NB4 (cell line): ENCODE data around the gene RIMKLB.

Experiments used
- DNase-seq: peaks from one replicate; pipeline ENCODE4 v3.0.0; 2010; ENCODE audit warnings: low read depth
- H3K4me3 ChIP-seq: one replicate; pipeline ENCODE4 v1.5.1; 2011; ENCODE audit warnings: mild to moderate bottlenecking, low read depth, low read length, moderate library complexity
- CTCF ChIP-seq: IDR thresholded peaks from one replicate; pipeline ENCODE4 v1.5.1; 2012; ENCODE audit warnings: low read depth, low read length
- MAX ChIP-seq: IDR thresholded peaks from 2 replicates; pipeline ENCODE4 v1.6.1; 2011; ENCODE audit warnings: low read depth, low read length
- MYC ChIP-seq: IDR thresholded peaks from 2 replicates; pipeline ENCODE4 v1.6.1; 2011; ENCODE audit warnings: low read depth, low read length
- POLR2A ChIP-seq: IDR thresholded peaks from 2 replicates; pipeline ENCODE4 v1.6.1; 2011; ENCODE audit warnings: mild to moderate bottlenecking; ENCODE audit not compliant: insufficient read length; ENCODE audit errors: extremely low read depth

Gene RIMKLB

GRCh38 chr12:8668441-8668840 lies 29.4 kb upstream of the RIMKLB start:
- no peak for DNase-seq
- no peak overlapping the region for H3K4me3 ChIP-seq
- TF ChIP-seq MYC (no peak), CTCF (no peak), POLR2A (no peak), MAX (no peak)

- DNase-seq: no peak
- H3K4me3 ChIP-seq: no peak overlapping the region
- no peak for TF ChIP-seq POLR2A
- no peak for TF ChIP-seq CTCF
- TF ChIP-seq MAX: no peak
- TF ChIP-seq MYC: no peak
Observed at GRCh38 chr12:8672381-8672780, 25.4 kb upstream of the RIMKLB start.

- TF ChIP-seq MYC (no peak), POLR2A (no peak), MAX (no peak), CTCF (no peak)
- no peak for DNase-seq
- H3K4me3 ChIP-seq: no peak overlapping the region
Observed at GRCh38 chr12:8675591-8676036, 22.2 kb upstream of the RIMKLB start.

- H3K4me3 ChIP-seq: no peak overlapping the region
- no peak for DNase-seq
- TF ChIP-seq MAX (no peak), POLR2A (no peak), CTCF (no peak), MYC (no peak)
Observed at GRCh38 chr12:8676651-8677050, 21.1 kb upstream of the RIMKLB start.

GRCh38 chr12:8677362-8677761 lies 20.4 kb upstream of the RIMKLB start:
- TF ChIP-seq MAX (no peak), POLR2A (no peak)
- H3K4me3 ChIP-seq: no peak overlapping the region
- no peak for DNase-seq

- H3K4me3 ChIP-seq: no peak overlapping the region
- no peak for DNase-seq
- TF ChIP-seq CTCF (no peak), MYC (no peak), MAX (no peak), POLR2A (no peak)
Observed at GRCh38 chr12:8678661-8679111, 19.1 kb upstream of the RIMKLB start.
